NCI-H1092 treated with DMSO at 0.1 percent for 48 hours (cell line): ENCODE data around the gene BEX3.

Source experiments
- DNase-seq: peaks from one replicate; lab custom pipeline; 2025; lab: John Stamatoyannopoulos, UW

BEX3 gene

DNA sequence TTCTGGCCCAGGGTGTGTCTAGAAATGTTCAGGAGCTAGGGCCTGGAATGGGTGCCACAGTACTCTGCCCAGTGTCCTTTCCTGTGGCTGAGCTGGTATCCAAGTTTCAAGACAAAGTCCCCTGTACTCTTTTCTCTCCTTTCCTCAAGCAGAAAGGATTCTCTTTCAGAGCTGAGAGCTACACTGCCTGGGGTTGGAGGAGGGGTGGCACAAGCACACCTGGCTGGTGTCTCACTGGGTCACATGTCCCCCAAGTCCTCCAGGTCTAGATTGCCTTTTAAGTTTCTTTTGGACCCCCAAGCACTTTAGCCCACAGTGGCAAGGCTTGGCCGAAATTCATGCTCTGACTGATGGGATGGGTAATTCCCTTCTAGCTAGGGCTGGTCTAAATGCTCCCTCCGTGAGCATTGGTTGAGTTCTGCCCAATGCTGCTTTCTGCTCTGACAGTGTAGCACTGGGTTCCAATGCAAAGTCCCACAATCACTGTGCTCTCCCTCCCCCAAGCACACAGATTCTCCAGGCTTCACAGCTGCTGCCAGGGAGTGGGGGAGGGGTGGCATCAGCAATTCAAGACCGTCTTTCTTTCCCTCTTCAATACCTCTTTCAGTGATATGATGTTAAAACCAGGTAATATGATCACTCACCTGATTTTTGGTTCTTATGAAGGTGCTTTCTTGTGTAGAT is 47.8 kb downstream of the BEX3 start:
- no peak for DNase-seq
